HG03280 (cell line): Measurements from ENCODE around the gene IFITM10.

Source experiments
- ATAC-seq: cut with Tn5 transposase; IDR thresholded peaks from one replicate; pipeline ENCODE4 v1.9.1; 2021; ENCODE audit warnings: mild to moderate bottlenecking, moderate library complexity; ENCODE audit not compliant: unreplicated experiment

IFITM10 gene

GRCh38 chr11:1763796-1764661 is 13.6 kb upstream of the IFITM10 start, which contains the start of gene CTSD:
Gene CTSD (minus strand): TSS chr11:1763927. CDS start chr11:1763859, 68 bp downstream.
- ATAC-seq = peak; percentile 72

GRCh38 chr11:1763336-1763795 is 13.0 kb upstream of the IFITM10 start:
- ATAC-seq = peak; percentile 15

GRCh38 chr11:1762537-1763302 is 12.3 kb upstream of the IFITM10 start:
- ATAC-seq = no peak

GRCh38 chr11:1761857-1762536 is 11.6 kb upstream of the IFITM10 start:
- no peak for ATAC-seq

GRCh38 chr11:1761110-1761856 is 10.9 kb upstream of the IFITM10 start:
- no peak for ATAC-seq

- ATAC-seq = no peak
Observed at GRCh38 chr11:1760351-1761109, 10.1 kb upstream of the IFITM10 start.

- no peak for ATAC-seq
Observed at GRCh38 chr11:1759851-1760220, 9.4 kb upstream of the IFITM10 start.

- no peak for ATAC-seq
Observed at GRCh38 chr11:1759151-1759850, 8.9 kb upstream of the IFITM10 start.

GRCh38 chr11:1758611-1759150 is 8.3 kb upstream of the IFITM10 start:
- ATAC-seq = no peak

- no peak for ATAC-seq
Observed at GRCh38 chr11:1757861-1758610, 7.6 kb upstream of the IFITM10 start.

GRCh38 chr11:1756791-1757771 is 6.7 kb upstream of the IFITM10 start:
- no peak for ATAC-seq

- no peak for ATAC-seq
Observed at GRCh38 chr11:1755692-1756561, 5.5 kb upstream of the IFITM10 start.

- ATAC-seq = no peak
Observed at GRCh38 chr11:1755344-1755691, 4.9 kb upstream of the IFITM10 start.

- ATAC-seq = no peak
Observed at GRCh38 chr11:1754376-1755150, 4.2 kb upstream of the IFITM10 start.

GRCh38 chr11:1753929-1754305 is 3.5 kb upstream of the IFITM10 start:
- no peak for ATAC-seq
